Effector memory CD8-positive, alpha-beta T cell (primary cell): ENCODE measurements around the gene GADD45G.

ENCODE experiments used
- ATAC-seq: fragments of 150-1000 bp; cut with Tn5 transposase; replicated peaks from 2 replicates; pipeline ENCODE4 v1.10.0; 2021; ENCODE audit warnings: mild to moderate bottlenecking, moderate library complexity
- DNase-seq, 3 experiments: peaks; one replicate each; pipeline ENCODE4 v3.0.0; 2021
- H3K27ac Mint-ChIP-seq, 2 donors: one replicate each; pipeline ENCODE4 v1.8.0; 2022; ENCODE audit warnings: mild to moderate bottlenecking in 2 of 2, mixed read lengths in 2 of 2, moderate library complexity in 2 of 2
- H3K27me3 Mint-ChIP-seq, 2 donors: one replicate each; pipeline ENCODE4 v1.8.0; 2022; ENCODE audit warnings: mixed read lengths in 2 of 2
- H3K36me3 Mint-ChIP-seq: one replicate; pipeline ENCODE4 v1.8.0; 2022; ENCODE audit warnings: mild to moderate bottlenecking, moderate library complexity, mixed read lengths; ENCODE audit not compliant: insufficient read depth
- H3K4me1 Mint-ChIP-seq, 2 donors: one replicate each; pipeline ENCODE4 v1.8.0; 2022; ENCODE audit warnings: low read depth in 2 of 2, mixed read lengths in 2 of 2
- H3K4me3 Mint-ChIP-seq, 2 donors: one replicate each; pipeline ENCODE4 v1.8.0; 2022; ENCODE audit warnings: mild to moderate bottlenecking in 2 of 2, mixed read lengths in 2 of 2, moderate library complexity in 2 of 2
- H3K9me3 Mint-ChIP-seq, 2 donors: one replicate each; pipeline ENCODE4 v1.8.0; 2022; ENCODE audit warnings: mixed read lengths in 2 of 2
- total RNA-seq, 9 experiments: gene quantifications; one replicate each; lab custom pipeline; 2026; lab: John Stamatoyannopoulos, UW

Gene GADD45G, protein sequence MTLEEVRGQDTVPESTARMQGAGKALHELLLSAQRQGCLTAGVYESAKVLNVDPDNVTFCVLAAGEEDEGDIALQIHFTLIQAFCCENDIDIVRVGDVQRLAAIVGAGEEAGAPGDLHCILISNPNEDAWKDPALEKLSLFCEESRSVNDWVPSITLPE
- total RNA-seq: 1.8 to 12.1 (median 5.2) reads per million in 9 experiments

DNA sequence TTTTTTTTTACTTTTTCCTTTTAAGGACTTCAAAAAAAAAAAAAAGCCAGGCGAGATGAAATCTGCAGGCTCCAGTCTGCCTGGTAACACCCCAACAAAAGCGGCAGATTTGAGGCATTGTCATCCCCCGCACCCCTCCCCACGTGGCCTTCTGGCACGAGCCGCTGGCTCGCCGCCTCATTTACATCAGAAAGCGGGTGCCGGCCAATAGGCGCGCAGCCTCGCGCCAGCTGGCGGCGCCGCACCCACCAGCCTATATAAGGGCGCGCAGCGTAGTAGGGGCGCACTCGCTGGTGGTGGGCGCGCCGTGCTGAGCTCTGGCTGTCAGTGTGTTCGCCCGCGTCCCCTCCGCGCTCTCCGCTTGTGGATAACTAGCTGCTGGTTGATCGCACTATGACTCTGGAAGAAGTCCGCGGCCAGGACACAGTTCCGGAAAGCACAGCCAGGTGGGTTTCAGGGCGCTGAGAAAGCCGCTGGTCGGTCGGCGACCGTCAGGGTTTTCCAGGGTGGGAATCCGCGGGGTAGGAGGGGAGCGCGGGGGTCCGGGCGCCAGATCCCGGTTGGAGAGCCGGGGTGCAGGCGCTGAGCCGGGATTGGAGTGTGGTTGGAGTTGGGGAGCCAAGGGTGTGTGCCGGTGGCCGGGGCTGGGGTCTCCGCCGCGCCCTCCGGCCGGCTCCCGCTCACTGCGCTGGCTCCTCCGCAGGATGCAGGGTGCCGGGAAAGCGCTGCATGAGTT lies at the start of gene GADD45G:
GADD45G (plus strand) TSS at position 284 of the 736 bp plus-strand sequence; CDS start at position 394, 110 bp downstream.
- ATAC-seq: peak; percentile 77
- H3K4me1 Mint-ChIP-seq: peaks cover 16 to 21% of the 10 kb centered on the region in 2 donors
- peak within 1 kb of the TSS; percentile 73 to 92 for H3K27ac Mint-ChIP-seq

DNA sequence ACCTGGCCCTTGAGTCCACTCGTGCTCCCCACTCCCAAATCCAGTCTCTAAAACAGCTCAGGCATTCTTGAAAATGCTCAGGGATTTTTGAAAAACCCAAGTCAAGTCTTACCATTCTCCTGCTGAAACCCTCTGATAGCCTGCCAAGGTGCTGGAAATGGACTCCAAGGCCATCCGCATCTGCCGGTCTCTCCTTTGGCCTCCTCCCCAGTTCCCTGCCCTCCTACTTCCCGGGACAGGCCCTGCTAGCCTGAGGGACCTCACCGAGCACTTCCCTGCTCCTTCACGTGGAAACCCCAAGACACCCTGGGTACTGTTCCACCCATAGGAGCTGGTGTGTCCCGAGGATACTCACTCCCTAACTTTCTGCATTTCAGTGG lies 49.8 kb upstream of the GADD45G start:
- DNase-seq (no peak), ATAC-seq (no peak)
- H3K27ac Mint-ChIP-seq: no peak overlapping the region
- H3K4me1 Mint-ChIP-seq: peaks cover 10 to 15% of the 10 kb centered on the region in 2 donors
- H3K27me3 Mint-ChIP-seq: peaks cover 0 to 11% of the 10 kb centered on the region in 2 donors
- H3K36me3 Mint-ChIP-seq: no peaks in the 10 kb centered on the region
- H3K9me3 Mint-ChIP-seq: no peaks in the 10 kb centered on the region
- H3K4me3 Mint-ChIP-seq: no peak overlapping the region

More for the DNA sequence above, at the start of gene GADD45G:
- peak; percentile 62 to 77 (median 76) for DNase-seq
- H3K9me3 Mint-ChIP-seq: no peaks in the 10 kb centered on the region
- peaks cover 41 to 57% of the 10 kb centered on the region in 2 donors for H3K27me3 Mint-ChIP-seq
- H3K4me3 Mint-ChIP-seq: peak within 1 kb of the TSS; percentile 80 to 89
- H3K36me3 Mint-ChIP-seq: peaks cover 17% of the 10 kb centered on the region

DNA sequence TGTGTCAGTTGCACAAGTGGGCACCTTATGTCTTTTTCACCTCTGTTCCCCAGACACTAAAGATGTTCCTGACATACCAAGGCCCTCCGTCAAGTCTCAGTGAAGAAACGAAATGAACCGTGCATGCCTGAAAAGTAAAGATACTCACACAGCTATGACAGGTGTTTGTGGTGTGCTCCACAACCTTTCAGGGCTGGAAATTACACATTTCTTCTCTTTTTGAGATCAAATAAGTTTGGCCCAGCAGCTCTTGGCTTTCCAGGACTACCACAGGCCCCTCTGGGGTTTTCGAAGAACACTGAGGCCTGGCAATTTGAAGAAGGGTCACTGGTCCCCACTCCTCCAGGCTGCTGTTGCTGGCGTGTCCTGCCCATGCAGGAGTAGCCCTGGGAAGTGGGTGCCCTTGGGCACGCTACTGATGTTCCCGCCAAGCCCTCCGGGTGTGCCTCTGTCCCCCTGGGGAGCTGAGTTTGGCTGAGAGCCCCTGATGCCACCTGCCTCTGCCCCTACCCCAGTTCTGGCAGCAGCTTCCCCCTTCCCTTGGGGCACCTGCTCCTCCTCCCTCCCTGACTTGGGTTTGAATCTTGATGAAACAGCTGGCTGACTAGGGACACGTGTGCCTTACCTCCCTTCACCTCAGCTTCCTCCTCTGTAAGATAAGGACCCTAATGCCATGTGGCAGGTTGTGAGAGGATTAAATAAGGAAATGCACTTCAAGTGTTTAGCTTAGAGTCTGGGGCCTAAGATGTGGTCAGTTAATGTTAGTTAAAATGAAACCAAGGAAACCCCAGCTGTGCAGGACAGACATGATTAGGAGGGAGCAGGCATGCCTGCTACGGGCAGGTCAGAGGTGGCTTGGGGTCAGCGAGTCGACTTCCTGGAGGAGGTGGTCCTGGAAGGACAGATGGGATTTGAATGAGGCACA lies 49.1 kb upstream of the GADD45G start:
- Mint-ChIP-seq H3K4me1 (peaks cover 10 to 15% of the 10 kb centered on the region in 2 donors), H3K27me3 (peaks cover 0 to 14% of the 10 kb centered on the region in 2 donors), H3K9me3 (no peaks in the 10 kb centered on the region), H3K36me3 (no peaks in the 10 kb centered on the region), H3K4me3 (peak overlapping the region in 1 of 2 donors; percentile 43), H3K27ac (peak overlapping the region; percentile 16 to 50)
- ATAC-seq (peak; percentile 11), DNase-seq (no peak)

DNA sequence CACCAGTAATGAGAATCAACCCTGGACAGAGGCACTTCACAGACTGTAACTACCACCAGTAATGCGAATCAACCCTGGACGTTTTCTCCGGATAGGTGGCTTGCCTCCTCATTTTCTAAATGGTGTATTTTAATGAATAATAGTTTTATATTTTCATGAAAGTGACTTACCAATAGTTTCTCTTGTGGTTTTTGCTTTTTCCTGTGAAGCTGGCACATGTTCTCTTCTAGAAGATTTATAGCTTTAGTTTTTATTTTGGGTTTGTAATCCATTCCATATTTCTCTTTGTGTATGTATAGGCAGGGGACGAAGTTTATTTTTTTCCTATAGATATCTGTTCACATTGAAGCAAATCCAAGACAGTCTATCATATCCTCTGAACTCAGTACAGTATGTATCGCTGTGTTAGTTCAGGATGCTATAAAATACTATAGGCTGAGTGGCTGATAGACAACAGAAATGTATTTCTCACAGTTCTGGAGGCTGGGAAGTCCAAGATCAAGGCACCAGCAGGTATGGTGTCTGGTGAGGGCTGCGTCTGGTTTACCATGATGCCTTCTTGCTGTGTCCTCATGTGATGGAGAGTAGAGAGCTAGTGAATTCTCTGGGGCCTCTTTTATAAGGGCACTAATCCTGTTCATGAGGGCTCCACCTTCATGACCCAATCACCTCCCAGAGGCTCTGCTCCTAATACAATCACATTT lies 46.5 kb upstream of the GADD45G start:
- ATAC-seq (no peak), DNase-seq (no peak)
- no peak overlapping the region for H3K27ac Mint-ChIP-seq
- H3K9me3 Mint-ChIP-seq: no peaks in the 10 kb centered on the region
- H3K4me1 Mint-ChIP-seq: peaks cover 10 to 15% of the 10 kb centered on the region in 2 donors
- peaks cover 4 to 18% of the 10 kb centered on the region in 2 donors for H3K27me3 Mint-ChIP-seq
- H3K4me3 Mint-ChIP-seq: no peak overlapping the region
- no peaks in the 10 kb centered on the region for H3K36me3 Mint-ChIP-seq

DNA sequence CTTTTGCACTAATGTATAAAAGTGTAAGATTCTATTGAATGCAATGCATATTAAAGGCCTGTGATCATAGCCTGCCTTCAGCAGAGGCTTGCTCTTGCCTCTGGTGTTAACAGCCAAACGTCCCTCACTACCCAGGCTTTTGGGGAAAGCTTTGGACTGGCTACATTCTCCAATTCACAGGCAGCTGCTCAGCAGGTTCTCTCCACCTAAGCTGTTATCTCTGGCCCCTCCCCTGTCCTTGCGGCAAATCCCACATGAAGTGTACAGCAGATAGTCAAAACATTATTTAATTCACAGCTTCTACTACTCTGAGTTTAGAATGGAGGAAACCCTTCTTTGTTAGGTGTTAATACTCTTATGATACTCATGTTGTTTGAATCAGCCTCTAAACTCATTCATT lies 45.9 kb upstream of the GADD45G start:
- Mint-ChIP-seq H3K27me3 (peaks cover 10 to 24% of the 10 kb centered on the region in 2 donors), H3K4me3 (no peak overlapping the region), H3K9me3 (no peaks in the 10 kb centered on the region), H3K4me1 (peaks cover 10 to 15% of the 10 kb centered on the region in 2 donors), H3K36me3 (no peaks in the 10 kb centered on the region), H3K27ac (no peak overlapping the region)
- DNase-seq: no peak
- ATAC-seq: no peak

DNA sequence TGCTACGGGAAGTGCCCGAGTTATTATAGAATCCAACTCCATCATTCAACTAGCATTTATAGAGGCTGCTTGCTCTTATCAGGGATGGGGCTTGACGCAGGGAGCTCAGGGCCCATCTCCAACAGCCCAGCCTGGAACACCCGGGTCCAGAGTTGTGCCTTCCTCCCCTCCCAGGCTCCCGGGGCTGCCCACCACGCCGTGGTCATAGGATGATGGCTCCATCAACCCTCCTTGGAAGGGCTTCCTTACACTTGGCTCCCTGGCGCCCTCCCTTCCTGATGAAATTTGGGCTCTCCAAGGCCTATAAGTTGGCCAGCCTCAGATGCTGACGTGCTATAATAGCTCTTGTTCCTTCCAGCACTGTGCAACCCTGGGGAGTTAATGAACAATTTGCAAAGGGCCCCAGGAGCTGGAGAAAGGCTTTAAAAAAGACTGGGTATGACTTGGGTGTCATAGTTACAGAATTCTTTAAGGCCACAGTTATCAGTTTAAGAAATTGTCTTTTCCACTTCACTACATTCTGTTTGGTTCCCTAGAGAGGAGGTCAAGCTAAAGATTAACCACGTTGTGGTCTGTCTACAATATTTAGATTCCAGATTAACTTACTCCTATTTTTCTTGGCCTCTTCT lies 42.5 kb upstream of the GADD45G start:
- peaks cover 2 to 4% of the 10 kb centered on the region in 2 donors for H3K4me1 Mint-ChIP-seq
- no peaks in the 10 kb centered on the region for H3K36me3 Mint-ChIP-seq
- no peak overlapping the region for H3K4me3 Mint-ChIP-seq
- no peak for ATAC-seq
- DNase-seq: no peak
- no peak overlapping the region for H3K27ac Mint-ChIP-seq
- peaks cover 20 to 42% of the 10 kb centered on the region in 2 donors for H3K27me3 Mint-ChIP-seq
- H3K9me3 Mint-ChIP-seq: no peaks in the 10 kb centered on the region

DNA sequence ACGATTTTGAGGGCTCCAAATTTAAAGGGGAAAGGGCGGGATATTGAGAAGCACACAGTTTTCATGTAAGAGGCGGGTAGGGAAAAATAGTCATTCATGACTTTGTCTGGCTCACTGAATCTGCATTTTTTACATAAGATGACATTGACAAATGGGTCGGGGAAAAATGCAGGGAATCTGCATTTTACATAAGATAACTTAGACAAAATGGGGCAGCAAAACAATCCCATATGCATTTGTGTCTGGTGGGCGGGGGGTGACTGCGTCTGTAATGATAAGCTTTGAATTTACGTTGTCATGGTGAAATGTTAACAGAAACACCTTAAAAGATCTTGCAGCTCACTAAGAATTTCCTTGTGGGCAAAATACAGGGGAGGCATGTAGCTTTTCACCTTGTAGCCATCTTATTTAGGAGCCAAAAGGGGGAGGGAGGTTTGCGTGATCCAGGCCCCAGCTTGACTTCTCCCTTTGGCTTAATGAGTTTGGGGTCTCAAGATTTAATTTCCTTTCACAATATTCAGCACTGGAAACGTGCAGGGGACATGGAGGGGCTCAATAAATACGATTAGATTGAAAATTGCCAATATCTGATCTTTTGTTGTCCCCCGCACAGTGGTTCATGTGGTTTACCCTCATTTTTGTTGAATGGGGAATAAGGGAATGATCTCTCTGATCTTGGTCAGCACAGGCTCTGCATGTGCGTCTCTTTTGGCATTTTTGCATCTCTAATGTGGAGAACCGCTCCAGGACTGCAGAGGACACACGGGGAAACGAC lies 41.1 kb upstream of the GADD45G start:
- Mint-ChIP-seq H3K27me3 (peaks cover 26 to 49% of the 10 kb centered on the region in 2 donors), H3K4me1 (no peaks in the 10 kb centered on the region), H3K9me3 (no peaks in the 10 kb centered on the region), H3K27ac (no peak overlapping the region), H3K36me3 (no peaks in the 10 kb centered on the region), H3K4me3 (no peak overlapping the region)
- ATAC-seq (no peak), DNase-seq (no peak)

DNA sequence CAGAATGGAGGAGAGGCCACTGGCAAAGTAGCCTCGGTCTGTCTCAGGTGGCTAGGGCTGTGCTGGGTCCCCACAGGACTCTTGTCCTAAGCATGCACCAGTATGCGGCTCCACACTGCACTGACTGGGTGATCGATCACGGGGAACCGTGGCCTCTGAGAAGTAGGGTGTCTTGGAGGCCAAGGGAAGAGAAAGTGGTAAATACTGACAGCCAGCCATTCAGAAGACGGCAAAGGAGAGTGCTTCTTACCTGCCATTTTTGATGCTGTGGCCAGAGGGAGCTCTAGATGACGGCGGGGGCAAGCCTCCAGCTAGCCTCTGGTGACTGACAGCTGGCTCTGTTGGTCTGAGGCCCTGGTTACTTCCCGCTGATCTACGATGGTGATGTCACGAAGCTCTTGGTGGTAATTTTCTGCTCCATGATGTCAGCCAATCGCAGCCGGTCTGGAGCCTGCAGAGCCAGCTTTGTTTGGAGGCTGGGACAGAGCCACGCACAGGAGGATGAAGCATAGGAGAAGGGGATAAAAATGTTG lies 40.4 kb upstream of the GADD45G start:
- no peaks in the 10 kb centered on the region for H3K4me1 Mint-ChIP-seq
- no peaks in the 10 kb centered on the region for H3K9me3 Mint-ChIP-seq
- DNase-seq: no peak
- no peaks in the 10 kb centered on the region for H3K36me3 Mint-ChIP-seq
- no peak overlapping the region for H3K4me3 Mint-ChIP-seq
- H3K27ac Mint-ChIP-seq: no peak overlapping the region
- H3K27me3 Mint-ChIP-seq: peaks cover 29 to 44% of the 10 kb centered on the region in 2 donors
- ATAC-seq: no peak

DNA sequence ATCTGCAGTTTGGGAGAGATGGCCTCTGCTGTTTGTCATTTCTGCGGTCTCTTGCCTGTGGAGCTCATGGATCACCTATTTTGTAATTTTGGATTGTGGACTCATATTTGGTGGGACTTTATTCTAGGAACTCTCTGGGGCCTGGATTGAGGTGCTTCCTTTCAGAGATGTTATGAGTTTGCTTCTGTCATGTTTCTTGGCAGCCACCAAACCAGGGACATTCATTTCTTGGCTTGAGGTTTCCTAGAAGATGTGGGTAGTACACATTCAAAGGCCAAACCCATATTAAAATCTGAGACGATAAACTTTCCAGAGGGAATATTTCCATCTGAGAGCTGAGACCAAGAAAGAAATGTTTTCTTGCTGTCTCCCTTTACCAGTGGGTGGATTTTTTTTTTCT lies 37.2 kb upstream of the GADD45G start:
- Mint-ChIP-seq H3K27me3 (peaks cover 51 to 54% of the 10 kb centered on the region in 2 donors), H3K36me3 (no peaks in the 10 kb centered on the region), H3K4me3 (no peak overlapping the region), H3K9me3 (no peaks in the 10 kb centered on the region), H3K4me1 (no peaks in the 10 kb centered on the region), H3K27ac (no peak overlapping the region)
- no peak for ATAC-seq
- no peak for DNase-seq

DNA sequence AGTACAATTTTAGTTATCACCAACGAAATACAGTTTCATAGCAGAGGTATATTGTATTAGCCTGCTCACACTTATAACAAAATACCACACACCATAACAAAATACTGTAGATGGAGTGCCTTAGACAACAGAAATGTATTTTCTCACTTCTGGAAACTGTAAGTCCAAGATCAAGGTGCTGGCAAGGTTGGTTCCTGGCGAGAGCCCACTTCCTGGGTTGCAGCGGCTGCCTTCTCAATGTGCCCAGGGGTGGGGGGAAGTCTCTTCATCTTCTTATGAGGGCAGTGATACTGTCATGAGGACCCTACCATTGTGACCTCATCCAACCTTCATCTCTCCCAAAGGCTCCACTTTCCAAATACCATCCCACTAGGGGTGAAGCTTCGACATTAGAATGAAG lies 30.5 kb upstream of the GADD45G start:
- peaks cover 64 to 65% of the 10 kb centered on the region in 2 donors for H3K27me3 Mint-ChIP-seq
- H3K4me3 Mint-ChIP-seq: no peak overlapping the region
- H3K27ac Mint-ChIP-seq: no peak overlapping the region
- DNase-seq: no peak
- no peaks in the 10 kb centered on the region for H3K4me1 Mint-ChIP-seq
- no peaks in the 10 kb centered on the region for H3K9me3 Mint-ChIP-seq
- ATAC-seq: no peak
- H3K36me3 Mint-ChIP-seq: no peaks in the 10 kb centered on the region

DNA sequence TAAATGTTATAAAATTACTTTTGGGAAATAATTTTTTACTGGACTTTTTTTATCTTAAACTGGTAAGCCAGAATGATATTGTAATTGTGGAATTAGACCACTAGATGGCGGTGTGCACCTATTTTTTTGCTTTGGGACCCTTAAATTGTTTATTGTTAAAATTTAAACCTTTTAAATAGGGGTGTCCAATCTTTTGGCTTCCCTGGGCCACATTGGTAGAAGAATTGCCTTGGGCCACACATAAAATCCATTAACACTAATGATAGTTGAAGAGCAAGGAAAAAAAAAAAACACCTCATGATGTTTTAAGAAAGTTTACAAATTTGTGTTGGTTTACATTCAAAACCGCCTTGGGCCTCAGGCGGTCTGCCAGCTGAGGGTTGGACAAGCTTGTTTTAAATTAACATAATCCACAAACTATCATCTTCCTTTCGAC lies 28.4 kb upstream of the GADD45G start:
- Mint-ChIP-seq H3K4me1 (peaks cover 11 to 13% of the 10 kb centered on the region in 2 donors), H3K4me3 (no peak overlapping the region), H3K27ac (no peak overlapping the region), H3K27me3 (peaks cover 72 to 81% of the 10 kb centered on the region in 2 donors), H3K9me3 (no peaks in the 10 kb centered on the region), H3K36me3 (peaks cover 4% of the 10 kb centered on the region)
- ATAC-seq: no peak
- DNase-seq: peak; percentile 12 to 38 (median 19)

DNA sequence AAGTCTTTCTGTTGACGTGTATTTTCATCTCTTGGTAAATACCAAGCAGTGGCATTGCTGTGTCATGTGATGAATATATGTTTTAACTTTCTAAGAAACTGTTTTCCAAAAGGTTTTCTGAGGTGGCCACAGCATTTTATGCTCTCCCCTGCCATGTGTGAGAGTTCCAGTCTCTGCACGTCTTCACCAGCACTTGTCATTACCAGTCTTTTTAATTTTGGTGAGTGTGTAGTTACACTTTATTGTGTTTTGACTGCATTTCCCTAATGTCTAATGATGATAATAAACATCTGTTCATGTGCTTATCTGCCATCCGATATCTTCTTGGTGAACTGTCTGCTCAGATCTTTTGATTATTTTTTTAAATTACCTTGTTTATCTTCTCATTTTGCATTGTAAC lies 27.4 kb upstream of the GADD45G start:
- Mint-ChIP-seq H3K4me1 (peaks cover 11 to 13% of the 10 kb centered on the region in 2 donors), H3K36me3 (peaks cover 4% of the 10 kb centered on the region), H3K27ac (no peak overlapping the region), H3K4me3 (no peak overlapping the region), H3K27me3 (peaks cover 72 to 81% of the 10 kb centered on the region in 2 donors), H3K9me3 (no peaks in the 10 kb centered on the region)
- DNase-seq (no peak), ATAC-seq (no peak)
